ENCODE results near the gene RANBP1.

Gene RANBP1

GRCh38 chr22:20146777-20147176 is 30.9 kb downstream of the RANBP1 start:
- Histone ChIP-seq H3K9ac (ENCODE audit: low read depth, low read length, poor library complexity, severe bottlenecking) (no peak overlapping the region), H3K4me3 (ENCODE audit: low read length, poor library complexity, severe bottlenecking) (no peak overlapping the region), H3K4me1 (ENCODE audit: insufficient read depth, low read length, poor library complexity, severe bottlenecking) (peaks cover 12% of the 10 kb centered on the region), H3F3A (ENCODE audit: low read depth) (no peaks in the 10 kb centered on the region), H3K9me3 (ENCODE audit: insufficient read depth, low read depth, low read length) (no peaks in the 10 kb centered on the region), H3K9me2 (replicated peaks; ENCODE audit: low read depth, low read length) (no peaks in the 10 kb centered on the region), H4K20me1 (ENCODE audit: insufficient read depth, low read length, poor library complexity, severe bottlenecking) (no peaks in the 10 kb centered on the region), H2AFZ (ENCODE audit: low read length) (no peak overlapping the region), H3K36me3 (ENCODE audit: insufficient read depth, low read length) (no peaks in the 10 kb centered on the region), H3K27me3 (ENCODE audit: insufficient read depth, low read length, poor library complexity, severe bottlenecking) (no peaks in the 10 kb centered on the region), H3K4me2 (ENCODE audit: low read depth, low read length, poor library complexity, severe bottlenecking) (peak overlapping the region; percentile 50), H3K79me2 (ENCODE audit: insufficient read depth, low read length) (no peaks in the 10 kb centered on the region)
- TF ChIP-seq CTCF (conservative IDR thresholded peaks at IDR 0.05; ENCODE audit: low read length) (no peak), EZH2phosphoT487 (IDR thresholded peaks at IDR 0.05; ENCODE audit: borderline replicate concordance) (no peak)

- Histone ChIP-seq H3K27me3 (ENCODE audit: insufficient read depth, low read length, poor library complexity, severe bottlenecking) (no peaks in the 10 kb centered on the region), H3K4me2 (ENCODE audit: low read depth, low read length, poor library complexity, severe bottlenecking) (peak overlapping the region; percentile 50), H4K20me1 (ENCODE audit: insufficient read depth, low read length, poor library complexity, severe bottlenecking) (no peaks in the 10 kb centered on the region), H3K79me2 (ENCODE audit: insufficient read depth, low read length) (no peaks in the 10 kb centered on the region), H3K9me2 (replicated peaks; ENCODE audit: low read depth, low read length) (no peaks in the 10 kb centered on the region), H3K9me3 (ENCODE audit: insufficient read depth, low read depth, low read length) (no peaks in the 10 kb centered on the region), H3F3A (ENCODE audit: low read depth) (no peaks in the 10 kb centered on the region), H3K36me3 (ENCODE audit: insufficient read depth, low read length) (no peaks in the 10 kb centered on the region), H3K4me3 (ENCODE audit: low read length, poor library complexity, severe bottlenecking) (no peak overlapping the region), H3K9ac (ENCODE audit: low read depth, low read length, poor library complexity, severe bottlenecking) (peak overlapping the region; percentile 32), H3K4me1 (ENCODE audit: insufficient read depth, low read length, poor library complexity, severe bottlenecking) (peaks cover 12% of the 10 kb centered on the region), H2AFZ (ENCODE audit: low read length) (no peak overlapping the region)
- TF ChIP-seq EZH2phosphoT487 (IDR thresholded peaks at IDR 0.05; ENCODE audit: borderline replicate concordance), result no peak
- no peak for TF ChIP-seq CTCF (conservative IDR thresholded peaks at IDR 0.05; ENCODE audit: low read length)
Observed at GRCh38 chr22:20147237-20147988, 31.5 kb downstream of the RANBP1 start.

- no peaks in the 10 kb centered on the region for H3K9me3 ChIP-seq (ENCODE audit: insufficient read depth, low read depth, low read length)
- no peak overlapping the region for H3K9ac ChIP-seq (ENCODE audit: low read depth, low read length, poor library complexity, severe bottlenecking)
- no peaks in the 10 kb centered on the region for H3K36me3 ChIP-seq (ENCODE audit: insufficient read depth, low read length)
- peaks cover 12% of the 10 kb centered on the region for H3K4me1 ChIP-seq (ENCODE audit: insufficient read depth, low read length, poor library complexity, severe bottlenecking)
- no peak for TF ChIP-seq CTCF (conservative IDR thresholded peaks at IDR 0.05; ENCODE audit: low read length)
- TF ChIP-seq EZH2phosphoT487 (IDR thresholded peaks at IDR 0.05; ENCODE audit: borderline replicate concordance), result no peak
- no peaks in the 10 kb centered on the region for H3K27me3 ChIP-seq (ENCODE audit: insufficient read depth, low read length, poor library complexity, severe bottlenecking)
- H3K9me2 ChIP-seq (replicated peaks; ENCODE audit: low read depth, low read length), result no peaks in the 10 kb centered on the region
- no peaks in the 10 kb centered on the region for H4K20me1 ChIP-seq (ENCODE audit: insufficient read depth, low read length, poor library complexity, severe bottlenecking)
- H2AFZ ChIP-seq (ENCODE audit: low read length), result no peak overlapping the region
- H3K79me2 ChIP-seq (ENCODE audit: insufficient read depth, low read length), result no peaks in the 10 kb centered on the region
- H3K4me3 ChIP-seq (ENCODE audit: low read length, poor library complexity, severe bottlenecking), result no peak overlapping the region
- H3F3A ChIP-seq (ENCODE audit: low read depth), result no peaks in the 10 kb centered on the region
- no peak overlapping the region for H3K4me2 ChIP-seq (ENCODE audit: low read depth, low read length, poor library complexity, severe bottlenecking)
Observed at GRCh38 chr22:20148414-20148813, 32.5 kb downstream of the RANBP1 start.
